Fibroblast of lung (primary cell): ENCODE results near the gene WWOX. TPM values are rescaled to one million over a fixed set of nuclear protein-coding genes. Genes with fewer than 3 reads are reported as not detected.

Experiments used
- DNase-seq, 2 donors: peaks; one replicate each; pipeline versions ENCODE4 v3.0.0 to v3.0.0-alpha.2; 2010; ENCODE audit warnings: low read depth in 2 of 2
- H2AFZ ChIP-seq: 2 replicates; pipeline ENCODE4 v1.5.1; 2012; ENCODE audit warnings: low read length, control low read depth, inconsistent platforms
- H3K27ac ChIP-seq: 2 replicates; pipeline ENCODE4 v1.5.1; 2011; ENCODE audit warnings: low read length, control low read depth; ENCODE audit not compliant: insufficient read depth
- H3K27me3 ChIP-seq: 2 replicates; pipeline ENCODE4 v1.5.1; 2011; ENCODE audit warnings: mild to moderate bottlenecking, low read length; ENCODE audit not compliant: control insufficient read depth, insufficient read depth
- H3K36me3 ChIP-seq: 2 replicates; pipeline ENCODE4 v1.5.1; 2011; ENCODE audit warnings: low read length; ENCODE audit not compliant: control insufficient read depth, insufficient read depth
- H3K4me1 ChIP-seq: 2 replicates; pipeline ENCODE4 v1.5.1; 2011; ENCODE audit warnings: low read length; ENCODE audit not compliant: control insufficient read depth, insufficient read depth; ENCODE audit errors: extremely low read depth
- H3K4me2 ChIP-seq: 2 replicates; pipeline ENCODE4 v1.5.1; 2011; ENCODE audit warnings: low read length, control low read depth; ENCODE audit not compliant: insufficient read depth; ENCODE audit errors: extremely low read depth
- H3K4me3 ChIP-seq, 4 experiments: fragments of 200-600 bp in 1 of 4; sonication (generic) in 1 of 4; replicated peaks in 1 of 4; 2 replicates each; pipeline ENCODE4 v1.5.1; 2011 to 2016; ENCODE audit warnings: low read length in 4 of 4, low read depth in 3 of 4, mild to moderate bottlenecking in 3 of 4, control low read depth in 2 of 4, inconsistent platforms in 1 of 4, mixed read lengths in 1 of 4; ENCODE audit not compliant: insufficient read depth in 1 of 4; ENCODE audit errors: control extremely low read depth in 1 of 4
- H3K79me2 ChIP-seq: 2 replicates; pipeline ENCODE4 v1.5.1; 2012; ENCODE audit warnings: mild to moderate bottlenecking, low read length, inconsistent platforms; ENCODE audit not compliant: control insufficient read depth, insufficient read depth
- H3K9ac ChIP-seq: 2 replicates; pipeline ENCODE4 v1.5.1; 2011; ENCODE audit warnings: mild to moderate bottlenecking, low read length, control low read depth; ENCODE audit not compliant: insufficient read depth
- H3K9me3 ChIP-seq: 2 replicates; pipeline ENCODE4 v1.5.1; 2012; ENCODE audit warnings: low read depth, low read length; ENCODE audit not compliant: control insufficient read depth, insufficient read depth
- H4K20me1 ChIP-seq: 2 replicates; pipeline ENCODE4 v1.5.1; 2011; ENCODE audit warnings: low read length; ENCODE audit not compliant: control insufficient read depth, insufficient read depth; ENCODE audit errors: extremely low read depth
- EZH2 ChIP-seq: IDR thresholded peaks from 2 replicates; pipeline ENCODE4 v1.5.1; 2012; ENCODE audit warnings: low read length, control low read depth, mild to moderate bottlenecking; ENCODE audit errors: missing control alignments
- polyA plus RNA-seq, 2 donors: library from polyadenylated mRNA; depleted of rRNA in 1 of 2; stranded (reverse) in 1 of 2; unstranded in 1 of 2; fragments of >200 nt; gene quantifications; 2 replicates each; pipeline ENCODE4 v1.2.1, GENCODE V29; 2011 to 2012; ENCODE audit warnings: missing spikeins in 1 of 2
- total RNA-seq: library from RNA; depleted of rRNA; stranded (reverse); fragments of >200 nt; gene quantifications from 2 replicates; pipeline ENCODE4 v1.2.1, GENCODE V29; 2014
- TF ChIP-seq, protein P1 (sequence below), 2 donors: IDR thresholded peaks in 1 of 2; conservative IDR thresholded peaks in 1 of 2; 1 replicate in 1 of 2; 2 replicates in 1 of 2; pipeline ENCODE4 v1.5.1; 2011 to 2012; ENCODE audit warnings: low read length in 2 of 2, control low read depth in 1 of 2, inconsistent platforms in 1 of 2, low read depth in 1 of 2, mild to moderate bottlenecking in 1 of 2

Gene WWOX
- total and polyA plus RNA-seq, 2 donors (not counting 1 experiment from before 2014, with no cell fraction given): 5.6 to 16.3 TPM

DNA sequence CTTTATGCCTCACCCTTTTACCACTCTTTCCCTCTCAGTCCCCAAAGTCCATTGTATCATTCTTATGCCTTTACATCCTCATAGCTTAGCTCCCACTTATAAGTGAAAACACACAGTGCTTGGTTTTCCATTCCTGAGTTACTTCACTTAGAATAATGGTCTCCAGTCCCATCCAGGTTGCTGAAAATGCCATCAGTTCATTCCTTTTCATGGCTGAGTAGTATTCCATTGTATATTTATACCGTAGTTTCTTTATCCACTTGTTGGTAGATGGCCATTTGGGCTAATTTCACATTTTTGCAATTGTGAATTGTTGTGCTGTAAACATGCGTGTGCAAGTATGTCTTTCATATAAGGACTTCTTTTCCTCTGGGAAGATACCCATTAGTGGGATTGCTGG lies 597.3 kb downstream of the WWOX start:
- no peak overlapping the region for H3K27ac ChIP-seq
- DNase-seq: no peak
- no peaks in the 10 kb centered on the region for H4K20me1 ChIP-seq
- H3K27me3 ChIP-seq: no peaks in the 10 kb centered on the region
- H3K4me1 ChIP-seq: no peaks in the 10 kb centered on the region
- no peaks in the 10 kb centered on the region for H3K9me3 ChIP-seq
- no peak for TF ChIP-seq EZH2
- TF ChIP-seq, protein P1, sequence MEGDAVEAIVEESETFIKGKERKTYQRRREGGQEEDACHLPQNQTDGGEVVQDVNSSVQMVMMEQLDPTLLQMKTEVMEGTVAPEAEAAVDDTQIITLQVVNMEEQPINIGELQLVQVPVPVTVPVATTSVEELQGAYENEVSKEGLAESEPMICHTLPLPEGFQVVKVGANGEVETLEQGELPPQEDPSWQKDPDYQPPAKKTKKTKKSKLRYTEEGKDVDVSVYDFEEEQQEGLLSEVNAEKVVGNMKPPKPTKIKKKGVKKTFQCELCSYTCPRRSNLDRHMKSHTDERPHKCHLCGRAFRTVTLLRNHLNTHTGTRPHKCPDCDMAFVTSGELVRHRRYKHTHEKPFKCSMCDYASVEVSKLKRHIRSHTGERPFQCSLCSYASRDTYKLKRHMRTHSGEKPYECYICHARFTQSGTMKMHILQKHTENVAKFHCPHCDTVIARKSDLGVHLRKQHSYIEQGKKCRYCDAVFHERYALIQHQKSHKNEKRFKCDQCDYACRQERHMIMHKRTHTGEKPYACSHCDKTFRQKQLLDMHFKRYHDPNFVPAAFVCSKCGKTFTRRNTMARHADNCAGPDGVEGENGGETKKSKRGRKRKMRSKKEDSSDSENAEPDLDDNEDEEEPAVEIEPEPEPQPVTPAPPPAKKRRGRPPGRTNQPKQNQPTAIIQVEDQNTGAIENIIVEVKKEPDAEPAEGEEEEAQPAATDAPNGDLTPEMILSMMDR (conservative IDR thresholded peaks at IDR 0.05 in 1 of 2, IDR thresholded peaks at IDR 0.05 in 1 of 2; ENCODE audit: low read depth in 1 of 2, low read length in 2 of 2): no peak
- H2AFZ ChIP-seq: no peak overlapping the region
- no peak overlapping the region for H3K4me2 ChIP-seq
- no peak overlapping the region for H3K9ac ChIP-seq
- H3K36me3 ChIP-seq: no peaks in the 10 kb centered on the region
- no peak overlapping the region for H3K4me3 ChIP-seq
- H3K79me2 ChIP-seq: no peaks in the 10 kb centered on the region

DNA sequence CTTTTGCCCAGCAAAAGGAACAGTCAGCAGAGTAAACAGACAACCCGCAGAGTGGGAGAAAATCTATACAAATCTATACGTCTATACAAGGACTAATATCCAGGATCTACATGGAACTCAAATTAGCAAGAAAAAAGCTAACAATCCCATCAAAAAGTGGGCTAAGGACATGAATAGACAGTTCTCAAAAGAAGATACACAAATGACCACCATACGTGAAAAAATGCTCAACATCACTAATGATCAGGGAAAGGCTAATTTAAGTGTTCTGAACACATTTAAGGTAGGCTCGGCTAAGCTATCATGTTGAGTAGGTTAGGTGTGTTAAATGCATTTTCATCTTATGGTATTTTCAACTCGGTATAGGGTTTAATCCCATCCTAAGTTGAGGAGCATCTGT lies 598.0 kb downstream of the WWOX start:
- no peak overlapping the region for H2AFZ ChIP-seq
- H3K4me2 ChIP-seq: no peak overlapping the region
- H3K27ac ChIP-seq: no peak overlapping the region
- no peak overlapping the region for H3K4me3 ChIP-seq
- no peaks in the 10 kb centered on the region for H3K27me3 ChIP-seq
- H3K9ac ChIP-seq: no peak overlapping the region
- no peaks in the 10 kb centered on the region for H4K20me1 ChIP-seq
- no peaks in the 10 kb centered on the region for H3K4me1 ChIP-seq
- H3K36me3 ChIP-seq: no peaks in the 10 kb centered on the region
- no peak for DNase-seq
- no peaks in the 10 kb centered on the region for H3K79me2 ChIP-seq
- TF ChIP-seq EZH2: no peak
- TF ChIP-seq, protein P1 (conservative IDR thresholded peaks at IDR 0.05 in 1 of 2, IDR thresholded peaks at IDR 0.05 in 1 of 2; ENCODE audit: low read depth in 1 of 2, low read length in 2 of 2): no peak
- no peaks in the 10 kb centered on the region for H3K9me3 ChIP-seq

DNA sequence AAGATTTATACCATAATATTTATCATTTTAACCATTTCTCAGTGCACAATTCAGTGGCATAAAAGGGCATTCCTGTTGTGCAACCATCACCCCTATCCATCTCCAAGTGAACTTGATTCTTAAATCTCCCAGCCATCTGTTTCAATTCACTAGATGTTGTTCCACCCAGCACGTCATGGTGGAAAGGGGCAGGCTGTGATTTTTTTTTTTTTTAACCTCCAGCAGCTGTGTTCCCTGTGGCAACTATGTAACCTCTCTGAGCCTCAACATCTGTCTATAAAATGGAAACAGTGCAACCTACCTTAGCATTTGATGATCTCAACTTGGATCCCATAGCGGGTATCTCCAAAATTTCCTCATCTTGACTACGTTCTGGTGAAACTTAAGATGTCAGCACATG lies 604.5 kb downstream of the WWOX start:
- H3K36me3 ChIP-seq: no peaks in the 10 kb centered on the region
- H3K9ac ChIP-seq: no peak overlapping the region
- no peaks in the 10 kb centered on the region for H4K20me1 ChIP-seq
- no peak overlapping the region for H3K4me3 ChIP-seq
- no peaks in the 10 kb centered on the region for H3K27me3 ChIP-seq
- H3K4me2 ChIP-seq: no peak overlapping the region
- H3K79me2 ChIP-seq: no peaks in the 10 kb centered on the region
- DNase-seq: peak in 1 of 2 donors; percentile 24
- TF ChIP-seq, protein P1 (conservative IDR thresholded peaks at IDR 0.05 in 1 of 2, IDR thresholded peaks at IDR 0.05 in 1 of 2; ENCODE audit: low read depth in 1 of 2, low read length in 2 of 2): no peak
- TF ChIP-seq EZH2: no peak
- H3K9me3 ChIP-seq: no peaks in the 10 kb centered on the region
- H3K4me1 ChIP-seq: no peaks in the 10 kb centered on the region
- no peak overlapping the region for H2AFZ ChIP-seq
- no peak overlapping the region for H3K27ac ChIP-seq
